ENCODE results near the gene OR51D1.
A peak's percentile ranks its signal among the peaks of the same experiment; 100 is the strongest.

OR51D1 gene

DNA sequence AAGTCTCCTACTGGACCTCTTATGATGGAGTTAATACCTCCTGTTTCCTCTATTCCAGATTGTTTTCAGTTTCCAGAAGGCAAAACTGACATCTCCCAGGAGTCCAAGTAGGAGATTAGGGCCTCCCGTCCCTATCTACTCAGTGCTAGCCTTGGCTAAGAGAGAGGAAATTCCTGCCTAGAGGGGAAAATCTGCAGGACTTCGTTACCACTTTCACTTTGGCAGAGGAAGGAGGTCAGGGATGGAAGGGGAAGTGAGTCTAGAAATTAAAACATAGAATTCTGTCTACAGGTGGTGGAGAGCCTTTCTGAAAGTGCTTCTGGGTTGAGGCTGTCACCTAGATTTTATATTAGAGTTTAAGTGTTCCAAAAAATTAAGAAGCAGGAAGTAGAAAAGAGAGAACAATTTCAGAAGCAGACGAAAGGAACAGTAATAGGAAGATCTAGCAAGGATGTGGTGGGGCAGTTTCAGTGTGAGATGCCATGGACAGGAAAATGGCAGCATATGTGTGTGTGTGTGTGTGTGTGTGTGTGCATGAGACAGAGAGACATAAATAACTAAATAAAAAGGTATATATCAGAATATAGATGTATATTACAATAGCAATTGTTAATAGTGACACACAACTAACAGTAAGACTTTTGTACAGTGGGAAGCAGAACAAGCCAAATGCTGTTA, 26.9 kb upstream of the OR51D1 start:
- Histone ChIP-seq H3K27ac (replicated peaks) (no peak overlapping the region), H3K4me3 (replicated peaks; ENCODE audit: insufficient read depth, low read length) (0 out of 2 replicates have a peak overlapping the region, but pooled peaks have one; percentile 2), H3K27me3 (ENCODE audit: insufficient read depth, poor library complexity, severe bottlenecking) (no peaks in the 10 kb centered on the region)
- peak; percentile 50; the same call in 1 of the 2 replicates for TF ChIP-seq SPI1 (IDR thresholded peaks at IDR 0.05; ENCODE audit: borderline replicate concordance, low read depth)
- TF ChIP-seq, protein P1, sequence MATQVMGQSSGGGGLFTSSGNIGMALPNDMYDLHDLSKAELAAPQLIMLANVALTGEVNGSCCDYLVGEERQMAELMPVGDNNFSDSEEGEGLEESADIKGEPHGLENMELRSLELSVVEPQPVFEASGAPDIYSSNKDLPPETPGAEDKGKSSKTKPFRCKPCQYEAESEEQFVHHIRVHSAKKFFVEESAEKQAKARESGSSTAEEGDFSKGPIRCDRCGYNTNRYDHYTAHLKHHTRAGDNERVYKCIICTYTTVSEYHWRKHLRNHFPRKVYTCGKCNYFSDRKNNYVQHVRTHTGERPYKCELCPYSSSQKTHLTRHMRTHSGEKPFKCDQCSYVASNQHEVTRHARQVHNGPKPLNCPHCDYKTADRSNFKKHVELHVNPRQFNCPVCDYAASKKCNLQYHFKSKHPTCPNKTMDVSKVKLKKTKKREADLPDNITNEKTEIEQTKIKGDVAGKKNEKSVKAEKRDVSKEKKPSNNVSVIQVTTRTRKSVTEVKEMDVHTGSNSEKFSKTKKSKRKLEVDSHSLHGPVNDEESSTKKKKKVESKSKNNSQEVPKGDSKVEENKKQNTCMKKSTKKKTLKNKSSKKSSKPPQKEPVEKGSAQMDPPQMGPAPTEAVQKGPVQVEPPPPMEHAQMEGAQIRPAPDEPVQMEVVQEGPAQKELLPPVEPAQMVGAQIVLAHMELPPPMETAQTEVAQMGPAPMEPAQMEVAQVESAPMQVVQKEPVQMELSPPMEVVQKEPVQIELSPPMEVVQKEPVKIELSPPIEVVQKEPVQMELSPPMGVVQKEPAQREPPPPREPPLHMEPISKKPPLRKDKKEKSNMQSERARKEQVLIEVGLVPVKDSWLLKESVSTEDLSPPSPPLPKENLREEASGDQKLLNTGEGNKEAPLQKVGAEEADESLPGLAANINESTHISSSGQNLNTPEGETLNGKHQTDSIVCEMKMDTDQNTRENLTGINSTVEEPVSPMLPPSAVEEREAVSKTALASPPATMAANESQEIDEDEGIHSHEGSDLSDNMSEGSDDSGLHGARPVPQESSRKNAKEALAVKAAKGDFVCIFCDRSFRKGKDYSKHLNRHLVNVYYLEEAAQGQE (IDR thresholded peaks at IDR 0.05; ENCODE audit: insufficient replicate concordance, low read depth), result no peak
- DNase-seq (ENCODE audit: low read depth in 1 of 2, low spot score in 1 of 2), result peak in 1 of 2 experiments; percentile 5

DNA sequence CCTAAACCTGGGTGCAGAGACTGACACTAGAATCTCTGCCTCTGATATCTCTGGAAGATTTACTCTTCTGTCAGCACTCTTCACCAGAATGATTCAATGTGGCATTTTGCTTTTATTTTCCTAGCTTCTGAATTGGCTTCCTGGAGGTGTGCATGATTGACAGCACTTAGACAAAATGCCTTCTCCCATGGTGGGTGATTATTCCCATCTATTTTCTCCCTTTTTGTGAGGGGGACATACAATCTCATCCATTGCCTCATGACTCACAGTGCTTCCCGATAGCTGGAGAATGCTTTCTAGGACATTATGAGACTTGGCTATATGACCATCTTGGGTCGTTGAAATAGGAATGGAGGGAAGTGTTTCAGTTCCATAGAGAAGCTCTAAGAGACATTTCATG, 25.3 kb upstream of the OR51D1 start:
- no peak for DNase-seq (ENCODE audit: low read depth in 1 of 2, low spot score in 1 of 2)
- Histone ChIP-seq H3K27ac (replicated peaks) (no peak overlapping the region), H3K4me3 (replicated peaks; ENCODE audit: insufficient read depth, low read length) (no peak overlapping the region), H3K27me3 (ENCODE audit: insufficient read depth, poor library complexity, severe bottlenecking) (no peaks in the 10 kb centered on the region)
- TF ChIP-seq SPI1 (IDR thresholded peaks at IDR 0.05; ENCODE audit: borderline replicate concordance, low read depth), result no peak
- TF ChIP-seq, protein P2, sequence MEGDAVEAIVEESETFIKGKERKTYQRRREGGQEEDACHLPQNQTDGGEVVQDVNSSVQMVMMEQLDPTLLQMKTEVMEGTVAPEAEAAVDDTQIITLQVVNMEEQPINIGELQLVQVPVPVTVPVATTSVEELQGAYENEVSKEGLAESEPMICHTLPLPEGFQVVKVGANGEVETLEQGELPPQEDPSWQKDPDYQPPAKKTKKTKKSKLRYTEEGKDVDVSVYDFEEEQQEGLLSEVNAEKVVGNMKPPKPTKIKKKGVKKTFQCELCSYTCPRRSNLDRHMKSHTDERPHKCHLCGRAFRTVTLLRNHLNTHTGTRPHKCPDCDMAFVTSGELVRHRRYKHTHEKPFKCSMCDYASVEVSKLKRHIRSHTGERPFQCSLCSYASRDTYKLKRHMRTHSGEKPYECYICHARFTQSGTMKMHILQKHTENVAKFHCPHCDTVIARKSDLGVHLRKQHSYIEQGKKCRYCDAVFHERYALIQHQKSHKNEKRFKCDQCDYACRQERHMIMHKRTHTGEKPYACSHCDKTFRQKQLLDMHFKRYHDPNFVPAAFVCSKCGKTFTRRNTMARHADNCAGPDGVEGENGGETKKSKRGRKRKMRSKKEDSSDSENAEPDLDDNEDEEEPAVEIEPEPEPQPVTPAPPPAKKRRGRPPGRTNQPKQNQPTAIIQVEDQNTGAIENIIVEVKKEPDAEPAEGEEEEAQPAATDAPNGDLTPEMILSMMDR (IDR thresholded peaks at IDR 0.05; ENCODE audit: insufficient read depth, low read length), result no peak
- TF ChIP-seq GABPA (IDR thresholded peaks at IDR 0.05; ENCODE audit: low read depth), result no peak
- no peak for TF ChIP-seq POLR2AphosphoS5 (IDR thresholded peaks at IDR 0.05; ENCODE audit: low read depth)
- TF ChIP-seq, protein P1 (IDR thresholded peaks at IDR 0.05; ENCODE audit: insufficient replicate concordance, low read depth), result no peak

DNA sequence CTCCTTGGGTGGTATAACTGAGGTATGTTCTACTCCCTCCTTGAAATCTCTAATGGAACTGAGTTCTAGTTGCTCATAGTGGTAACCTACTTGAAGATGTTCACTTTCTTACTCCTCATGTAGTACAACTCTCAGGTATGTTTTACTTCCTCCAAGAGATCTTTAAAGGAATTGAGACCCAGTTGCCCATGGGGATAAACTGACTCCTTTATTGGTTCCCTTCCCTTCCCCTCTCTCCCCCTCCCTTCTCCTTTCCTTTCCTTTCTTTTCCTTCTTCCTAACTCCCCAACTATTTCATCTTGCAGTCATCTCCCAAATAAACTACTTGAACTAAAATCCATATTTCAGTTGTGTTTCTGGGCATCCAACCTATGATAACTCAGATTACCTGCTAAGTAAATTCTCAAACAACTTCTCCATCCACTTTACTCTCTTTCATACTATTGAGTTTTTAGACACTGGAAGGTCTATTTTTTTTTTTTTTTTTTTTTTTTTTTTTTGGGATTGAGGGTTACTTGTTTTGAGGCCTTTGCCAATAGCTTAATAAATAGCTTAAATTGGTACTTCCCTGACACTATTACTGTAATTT, 21.3 kb upstream of the OR51D1 start:
- TF ChIP-seq POLR2AphosphoS5 (IDR thresholded peaks at IDR 0.05; ENCODE audit: low read depth) (no peak), GABPA (IDR thresholded peaks at IDR 0.05; ENCODE audit: low read depth) (no peak), SPI1 (IDR thresholded peaks at IDR 0.05; ENCODE audit: borderline replicate concordance, low read depth) (no peak)
- TF ChIP-seq, protein P2 (IDR thresholded peaks at IDR 0.05; ENCODE audit: insufficient read depth, low read length), result no peak
- TF ChIP-seq, protein P1 (IDR thresholded peaks at IDR 0.05; ENCODE audit: insufficient replicate concordance, low read depth), result no peak
- no peak overlapping the region for H3K27ac ChIP-seq (replicated peaks)
- H3K4me3 ChIP-seq (replicated peaks; ENCODE audit: insufficient read depth, low read length), result no peak overlapping the region

More for the DNA sequence above, 21.3 kb upstream of the OR51D1 start:
- no peaks in the 10 kb centered on the region for H3K27me3 ChIP-seq (ENCODE audit: insufficient read depth, poor library complexity, severe bottlenecking)
- no peak for DNase-seq (ENCODE audit: low read depth in 1 of 2, low spot score in 1 of 2)
